OCI-LY7 (cell line): ENCODE results near the gene B3GALNT1.

Experiments
- CTCF ChIP-seq: fragments of 200-600 bp; sonication (generic); conservative IDR thresholded peaks from 2 replicates; pipeline ENCODE4 v1.5.1; 2014; ENCODE audit warnings: mild to moderate bottlenecking, antibody characterized with exemption, low read length, moderate library complexity, mixed read lengths
- EZH2phosphoT487 ChIP-seq: fragments of 200-600 bp; sonication (generic); IDR thresholded peaks from 2 replicates; pipeline ENCODE4 v1.6.1; 2018; ENCODE audit warnings: low read depth, borderline replicate concordance, mild to moderate bottlenecking, mixed run types, antibody characterized with exemption, low read length, moderate library complexity, mixed read lengths

GRCh38 chr3:161072751-161073150, 32.4 kb downstream of the B3GALNT1 start:
- TF ChIP-seq CTCF (no peak), EZH2phosphoT487 (no peak)
